ENCODE measurements around the gene FOXL3.
A peak's percentile ranks its signal among the peaks of the same experiment; 100 is the strongest.

DNA sequence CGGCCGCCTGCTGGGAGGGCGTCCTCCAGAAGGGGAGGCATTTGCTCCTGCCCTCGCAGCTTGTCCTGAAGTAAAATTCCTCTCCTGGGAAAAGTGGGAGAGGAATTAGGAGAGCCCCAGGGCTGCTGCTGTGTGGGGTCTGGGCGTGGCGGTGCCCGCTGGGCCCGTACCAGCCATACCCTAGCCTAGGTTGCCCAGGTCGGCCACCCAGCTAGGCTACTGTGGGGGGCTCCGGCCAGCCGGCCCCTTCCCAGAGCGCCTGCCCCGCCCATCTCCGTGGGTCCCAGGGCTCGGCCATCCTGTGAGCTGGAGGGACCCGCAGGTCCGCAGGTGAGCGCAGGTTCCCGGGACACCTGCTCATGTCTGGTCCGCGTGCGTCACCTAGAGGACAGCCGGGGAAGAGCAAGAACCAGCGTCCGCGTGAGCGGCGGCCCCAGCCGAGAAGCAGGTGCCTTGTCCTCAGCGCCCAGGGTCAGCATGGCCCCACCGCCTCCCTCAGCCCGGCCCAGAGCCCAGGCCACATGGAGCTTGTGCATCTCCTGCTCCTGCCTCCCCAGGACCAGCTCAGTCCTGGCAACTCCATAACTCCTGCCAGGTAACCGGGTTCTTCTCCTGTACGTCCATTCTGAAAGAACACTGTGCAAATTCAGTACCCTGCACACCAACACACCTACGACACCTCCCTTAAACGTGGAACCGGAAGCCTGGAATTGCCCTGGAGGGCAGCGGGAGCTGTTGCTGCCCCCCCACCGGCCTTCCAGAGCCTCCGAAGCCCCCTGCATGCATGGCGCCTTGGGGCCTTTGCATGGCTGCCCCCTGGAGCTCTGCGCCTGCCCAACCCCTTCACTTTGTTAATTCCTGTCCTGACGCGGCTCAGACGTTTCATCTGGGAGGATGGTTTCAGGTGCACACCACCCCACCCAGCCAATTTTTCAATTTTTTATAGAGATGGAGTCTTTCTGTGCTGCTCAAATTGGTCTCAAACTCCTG lies 22.8 kb upstream of the FOXL3 start:
- TF ChIP-seq, protein P1, sequence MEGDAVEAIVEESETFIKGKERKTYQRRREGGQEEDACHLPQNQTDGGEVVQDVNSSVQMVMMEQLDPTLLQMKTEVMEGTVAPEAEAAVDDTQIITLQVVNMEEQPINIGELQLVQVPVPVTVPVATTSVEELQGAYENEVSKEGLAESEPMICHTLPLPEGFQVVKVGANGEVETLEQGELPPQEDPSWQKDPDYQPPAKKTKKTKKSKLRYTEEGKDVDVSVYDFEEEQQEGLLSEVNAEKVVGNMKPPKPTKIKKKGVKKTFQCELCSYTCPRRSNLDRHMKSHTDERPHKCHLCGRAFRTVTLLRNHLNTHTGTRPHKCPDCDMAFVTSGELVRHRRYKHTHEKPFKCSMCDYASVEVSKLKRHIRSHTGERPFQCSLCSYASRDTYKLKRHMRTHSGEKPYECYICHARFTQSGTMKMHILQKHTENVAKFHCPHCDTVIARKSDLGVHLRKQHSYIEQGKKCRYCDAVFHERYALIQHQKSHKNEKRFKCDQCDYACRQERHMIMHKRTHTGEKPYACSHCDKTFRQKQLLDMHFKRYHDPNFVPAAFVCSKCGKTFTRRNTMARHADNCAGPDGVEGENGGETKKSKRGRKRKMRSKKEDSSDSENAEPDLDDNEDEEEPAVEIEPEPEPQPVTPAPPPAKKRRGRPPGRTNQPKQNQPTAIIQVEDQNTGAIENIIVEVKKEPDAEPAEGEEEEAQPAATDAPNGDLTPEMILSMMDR (IDR thresholded peaks at IDR 0.05): peak in 3 of 4 experiments; percentile 19 to 41 (median 37)
- no peak for TF ChIP-seq POLR2A (IDR thresholded peaks at IDR 0.05)

Data from uterus (tissue), 2 donors.